Measurements from ENCODE around the gene FAAP20. TPM values are rescaled to one million over a fixed set of nuclear protein-coding genes. Genes with fewer than 3 reads are reported as not detected.

The FAAP20 gene
- total and polyA plus RNA-seq, 4 donors: 49.0 to 124 (median 60.5) TPM

DNA sequence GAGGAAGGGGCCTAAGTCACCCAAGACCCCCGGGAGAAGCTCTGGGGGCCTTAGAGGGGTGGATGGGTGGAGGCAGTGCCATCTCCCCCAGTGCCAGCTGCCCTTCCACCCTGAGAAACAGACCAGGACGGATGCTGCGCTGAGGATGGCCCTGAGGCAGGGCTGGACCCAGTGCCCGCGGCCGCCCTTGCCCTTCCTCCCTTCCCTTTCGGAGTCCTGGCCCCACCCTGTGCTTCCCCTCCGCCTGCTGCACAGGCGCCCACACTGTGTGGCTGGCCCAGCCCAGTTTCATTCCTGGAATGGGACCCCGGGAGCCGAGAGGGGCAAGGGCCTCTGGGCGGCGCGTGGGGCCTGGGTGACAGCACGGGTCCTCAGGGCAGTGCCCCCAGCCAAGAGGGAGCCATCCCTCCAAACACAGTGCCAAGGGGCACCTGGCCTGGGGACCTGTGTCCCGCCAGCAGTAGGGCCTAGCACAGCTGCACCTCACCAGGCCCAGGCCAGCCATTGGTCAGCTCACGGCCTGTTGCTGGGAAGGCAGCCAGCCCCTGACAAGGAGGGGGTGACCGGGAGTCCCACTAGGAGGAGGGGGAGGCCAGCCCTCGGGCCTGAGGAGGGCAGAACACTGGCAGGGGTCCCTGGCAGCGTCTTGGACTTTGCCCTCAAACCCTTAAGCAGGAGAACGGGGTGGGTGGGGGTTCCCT lies 20.1 kb upstream of the FAAP20 start:
- Histone ChIP-seq H3K36me3 (ENCODE audit: control insufficient read depth in 1 of 2, insufficient read depth in 2 of 2, low read length in 1 of 2) (no peaks in the 10 kb centered on the region), H3K9me3 (ENCODE audit: control insufficient read depth, low read length) (no peaks in the 10 kb centered on the region), H3K27ac (ENCODE audit: low read depth in 1 of 2, low read length in 2 of 2) (peak overlapping the region; percentile 96 to 99), H3K4me3 (ENCODE audit: low read length in 2 of 2) (no peak overlapping the region), H3K4me1 (ENCODE audit: control insufficient read depth in 1 of 2, insufficient read depth in 2 of 2, low read length in 2 of 2) (peaks cover 0 to 2% of the 10 kb centered on the region in 2 donors), H3K27me3 (ENCODE audit: control insufficient read depth in 1 of 2, insufficient read depth in 2 of 2, low read length in 1 of 2) (no peaks in the 10 kb centered on the region)
- DNase-seq: peak; percentile 74 to 85
- intact Hi-C loops (cut with DNase I): loop anchor here in 1 of 2 donors (1.0 kb wide), 1 partner anchor 13 kb away; no protein-coding TSS in a partner anchor
- WGBS, 2 donors: 22% methylated on average over 18 to 21 of the region's 21 CpGs
- ATAC-seq (ENCODE audit: low FRiP score): peak; percentile 3

DNA sequence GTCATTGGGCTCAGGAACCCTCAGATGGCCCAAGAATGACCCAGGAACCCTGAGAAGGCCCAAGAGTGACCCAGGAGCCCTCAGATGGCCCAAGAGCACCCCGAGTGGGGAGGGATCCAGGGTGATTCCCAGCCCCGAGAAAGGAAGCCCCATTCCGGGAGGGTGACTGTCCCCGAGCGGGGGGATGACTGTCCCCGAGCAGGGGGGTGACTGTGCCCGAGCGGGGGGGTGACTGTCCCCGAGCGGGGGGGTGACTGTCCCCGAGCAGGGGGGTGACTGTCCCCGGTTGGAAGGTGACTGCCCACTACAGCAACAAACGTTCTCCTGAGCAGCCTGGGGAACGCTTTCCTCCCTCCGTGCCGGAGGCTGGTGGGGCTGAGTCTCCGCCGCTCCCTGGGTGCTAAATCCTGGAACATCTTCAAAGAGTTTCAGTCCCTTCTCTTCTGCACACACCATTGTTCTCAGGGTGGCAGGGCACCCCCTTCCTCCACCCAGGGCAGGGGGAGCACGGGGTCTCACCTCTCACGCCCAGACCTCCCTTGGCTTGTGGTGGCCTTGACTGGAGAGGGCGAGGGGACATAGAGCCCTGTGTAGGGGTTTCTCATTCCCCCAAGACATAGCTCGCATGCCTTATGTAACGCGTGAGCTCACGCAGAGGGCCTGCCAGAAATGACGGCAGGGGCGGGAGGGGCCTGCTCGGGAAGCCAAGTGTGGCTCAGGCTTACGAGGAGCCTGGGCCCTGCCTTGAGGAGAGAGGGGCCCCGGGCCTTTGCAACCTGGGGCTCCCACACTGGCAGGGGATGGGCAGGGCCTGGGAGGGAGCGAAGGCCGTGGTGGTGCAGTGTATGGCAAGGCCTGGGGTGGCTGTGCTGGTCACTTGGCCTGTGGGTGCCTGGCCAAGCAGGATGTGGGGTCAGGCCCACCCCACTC lies 19.3 kb upstream of the FAAP20 start:
- peak overlapping the region; percentile 96 to 99 for H3K27ac ChIP-seq (ENCODE audit: low read depth in 1 of 2, low read length in 2 of 2)
- no peaks in the 10 kb centered on the region for H3K27me3 ChIP-seq (ENCODE audit: control insufficient read depth in 1 of 2, insufficient read depth in 2 of 2, low read length in 1 of 2)
- WGBS, 2 donors: 2 to 7% methylated on average over 27 to 32 of the region's 32 CpGs
- H3K4me1 ChIP-seq (ENCODE audit: control insufficient read depth in 1 of 2, insufficient read depth in 2 of 2, low read length in 2 of 2): peaks cover 0 to 2% of the 10 kb centered on the region in 2 donors
- intact Hi-C loops (cut with DNase I): loop anchor here in 1 of 2 donors (2.0 kb wide), 1 partner anchor 13 kb away; no protein-coding TSS in a partner anchor
- DNase-seq (peak; percentile 91 to 96), ATAC-seq (ENCODE audit: low FRiP score) (peak; percentile 85)
- no peaks in the 10 kb centered on the region for H3K9me3 ChIP-seq (ENCODE audit: control insufficient read depth, low read length)
- no peaks in the 10 kb centered on the region for H3K36me3 ChIP-seq (ENCODE audit: control insufficient read depth in 1 of 2, insufficient read depth in 2 of 2, low read length in 1 of 2)
- no peak overlapping the region for H3K4me3 ChIP-seq (ENCODE audit: low read length in 2 of 2)

DNA sequence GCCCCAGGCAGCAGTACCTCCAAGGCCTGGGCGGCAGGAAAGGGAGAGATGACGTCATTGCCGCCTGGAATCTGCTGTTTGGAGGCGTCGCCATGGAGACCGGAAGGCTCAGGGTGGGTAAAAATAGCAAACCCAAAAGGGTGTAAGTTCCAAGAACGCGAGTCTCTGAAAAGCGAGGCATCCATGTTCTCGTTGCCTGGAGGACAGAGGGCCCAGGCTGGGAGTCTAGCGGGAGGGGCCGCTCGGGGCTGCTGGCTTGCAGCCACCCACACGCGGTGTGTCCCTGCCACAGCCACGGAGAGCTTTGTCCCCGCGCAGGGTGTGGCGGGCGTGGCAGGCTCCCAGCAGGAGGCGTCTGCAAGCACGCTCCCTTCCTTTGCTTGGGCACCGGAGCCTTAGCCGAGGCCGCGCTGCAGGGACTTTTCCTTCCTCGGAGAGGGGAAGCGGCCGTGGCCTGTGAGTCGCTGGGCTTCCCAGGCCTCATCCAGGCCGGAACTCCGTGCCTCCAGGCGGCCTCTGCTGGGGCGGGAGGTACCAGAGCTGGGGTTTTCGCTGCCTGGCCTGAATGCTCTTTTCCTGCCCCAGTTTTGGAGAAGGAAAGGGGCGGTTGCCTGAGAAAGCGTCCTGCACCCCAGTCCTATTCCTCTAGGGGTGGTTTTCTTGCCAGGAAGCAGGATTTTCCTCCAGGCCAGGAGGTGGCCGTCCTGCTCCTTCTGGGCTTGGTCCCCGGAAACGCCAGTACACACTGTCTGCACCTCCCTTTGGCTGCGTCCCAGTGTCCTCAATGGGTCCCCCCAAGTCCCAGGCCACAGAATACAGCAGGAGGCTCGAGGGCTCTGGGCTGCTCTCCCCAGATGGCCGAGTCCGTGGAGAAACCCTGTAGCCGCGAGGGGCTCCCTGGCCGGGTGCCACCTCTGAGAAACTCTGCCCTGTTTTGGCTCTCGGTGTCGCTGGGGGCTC lies 18.2 kb upstream of the FAAP20 start:
- Histone ChIP-seq H3K27ac (ENCODE audit: low read depth in 1 of 2, low read length in 2 of 2) (peak overlapping the region; percentile 98 to 99), H3K9me3 (ENCODE audit: control insufficient read depth, low read length) (no peaks in the 10 kb centered on the region), H3K4me1 (ENCODE audit: control insufficient read depth in 1 of 2, insufficient read depth in 2 of 2, low read length in 2 of 2) (peaks cover 0 to 2% of the 10 kb centered on the region in 2 donors), H3K36me3 (ENCODE audit: control insufficient read depth in 1 of 2, insufficient read depth in 2 of 2, low read length in 1 of 2) (no peaks in the 10 kb centered on the region), H3K27me3 (ENCODE audit: control insufficient read depth in 1 of 2, insufficient read depth in 2 of 2, low read length in 1 of 2) (no peaks in the 10 kb centered on the region), H3K4me3 (ENCODE audit: low read length in 2 of 2) (no peak overlapping the region)
- 1 to 2% methylated on average over 46 to 49 of the region's 49 CpGs for WGBS, 2 donors
- ATAC-seq (ENCODE audit: low FRiP score): peak; percentile 64
- peak; percentile 96 to 97 for DNase-seq
- intact Hi-C loops (cut with DNase I): loop anchor here in 1 of 2 donors (2.0 kb wide), 1 partner anchor 14 kb away; no protein-coding TSS in a partner anchor

DNA sequence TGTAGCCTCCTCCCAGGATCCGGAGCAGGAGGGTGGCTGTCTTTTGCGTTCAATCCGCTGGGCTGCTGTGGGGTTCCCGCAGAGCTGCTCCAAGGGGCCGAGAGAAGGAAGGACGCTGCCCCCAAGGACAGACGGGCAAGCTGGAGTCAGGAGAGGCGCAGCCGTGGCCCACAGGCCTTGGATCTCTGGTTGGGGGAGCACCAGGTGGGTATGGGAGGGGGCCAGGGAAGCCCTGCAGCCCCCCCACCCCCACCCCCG lies 17.6 kb upstream of the FAAP20 start:
- Histone ChIP-seq H3K27ac (ENCODE audit: low read depth in 1 of 2, low read length in 2 of 2) (peak overlapping the region; percentile 94 to 98), H3K4me3 (ENCODE audit: low read length in 2 of 2) (no peak overlapping the region), H3K36me3 (ENCODE audit: control insufficient read depth in 1 of 2, insufficient read depth in 2 of 2, low read length in 1 of 2) (no peaks in the 10 kb centered on the region), H3K9me3 (ENCODE audit: control insufficient read depth, low read length) (no peaks in the 10 kb centered on the region), H3K27me3 (ENCODE audit: control insufficient read depth in 1 of 2, insufficient read depth in 2 of 2, low read length in 1 of 2) (no peaks in the 10 kb centered on the region), H3K4me1 (ENCODE audit: control insufficient read depth in 1 of 2, insufficient read depth in 2 of 2, low read length in 2 of 2) (peaks cover 0 to 2% of the 10 kb centered on the region in 2 donors)
- 3 to 9% methylated on average over 10 of the region's 10 CpGs for WGBS, 2 donors
- DNase-seq (peak in 1 of 2 donors; percentile 61), ATAC-seq (ENCODE audit: low FRiP score) (no peak)
- intact Hi-C loops (cut with DNase I): loop anchor here in 1 of 2 donors (2.0 kb wide), 1 partner anchor 15 kb away; no protein-coding TSS in a partner anchor

DNA sequence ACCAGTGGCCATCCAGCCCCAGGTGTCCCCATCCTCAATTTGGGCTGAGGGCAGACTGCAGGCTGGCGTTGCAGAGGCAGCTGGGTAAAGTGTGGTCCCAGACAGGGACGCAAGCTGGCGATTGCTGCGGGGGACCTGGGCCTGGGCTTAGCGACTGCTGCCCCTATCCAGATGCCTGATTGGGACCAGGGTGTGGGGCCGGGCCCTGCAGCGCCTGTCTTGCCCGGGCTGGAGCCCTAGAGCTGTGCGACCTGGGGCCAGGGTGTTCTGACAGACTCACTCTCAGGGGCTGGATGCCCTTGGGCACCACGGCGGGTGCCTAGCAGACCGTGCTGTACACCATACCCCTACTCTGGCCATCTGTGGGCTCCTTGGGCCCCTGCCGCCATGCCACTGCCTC lies 16.2 kb upstream of the FAAP20 start:
- Histone ChIP-seq H3K27me3 (ENCODE audit: control insufficient read depth in 1 of 2, insufficient read depth in 2 of 2, low read length in 1 of 2) (no peaks in the 10 kb centered on the region), H3K9me3 (ENCODE audit: control insufficient read depth, low read length) (no peaks in the 10 kb centered on the region), H3K4me3 (ENCODE audit: low read length in 2 of 2) (no peak overlapping the region), H3K36me3 (ENCODE audit: control insufficient read depth in 1 of 2, insufficient read depth in 2 of 2, low read length in 1 of 2) (no peaks in the 10 kb centered on the region), H3K27ac (ENCODE audit: low read depth in 1 of 2, low read length in 2 of 2) (peak overlapping the region in 1 of 2 donors; percentile 4), H3K4me1 (ENCODE audit: control insufficient read depth in 1 of 2, insufficient read depth in 2 of 2, low read length in 2 of 2) (peaks cover 0 to 2% of the 10 kb centered on the region in 2 donors)
- 91 to 92% methylated on average over 13 of the region's 13 CpGs for WGBS, 2 donors
- peak in 1 of 2 donors; percentile 77 for DNase-seq
- ATAC-seq (ENCODE audit: low FRiP score): no peak
- intact Hi-C loops (cut with DNase I): no loop called here

DNA sequence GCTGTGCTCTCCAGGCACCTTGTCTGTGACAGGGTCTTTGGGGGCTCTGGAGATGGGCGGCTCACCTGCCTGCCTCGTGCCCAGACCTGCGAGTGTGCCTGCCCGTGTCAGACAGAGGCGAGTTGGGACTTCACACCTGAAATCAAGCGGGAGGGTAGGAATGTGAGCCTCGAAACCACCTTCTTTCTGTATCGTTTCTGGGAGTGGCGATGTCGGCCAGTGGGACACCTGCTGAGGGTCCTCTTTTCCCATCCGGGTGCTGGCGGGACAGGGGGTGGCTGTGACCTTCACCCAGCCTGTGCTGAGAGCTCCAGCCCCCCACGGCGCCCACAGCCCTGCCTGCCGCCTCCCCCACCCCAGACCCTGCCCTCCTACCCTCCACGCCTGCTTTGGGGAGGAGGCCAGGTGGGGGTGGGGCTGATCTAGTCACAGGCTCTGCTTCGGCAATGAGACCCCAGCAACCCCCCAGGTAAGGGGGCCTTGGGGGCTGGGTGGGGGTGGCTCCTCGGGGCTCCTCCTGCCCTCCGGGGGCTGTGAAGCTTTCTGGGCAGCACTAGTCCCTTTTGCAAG lies 15.6 kb upstream of the FAAP20 start:
- ATAC-seq (ENCODE audit: low FRiP score): no peak
- DNase-seq: no peak
- peaks cover 0 to 2% of the 10 kb centered on the region in 2 donors for H3K4me1 ChIP-seq (ENCODE audit: control insufficient read depth in 1 of 2, insufficient read depth in 2 of 2, low read length in 2 of 2)

DNA sequence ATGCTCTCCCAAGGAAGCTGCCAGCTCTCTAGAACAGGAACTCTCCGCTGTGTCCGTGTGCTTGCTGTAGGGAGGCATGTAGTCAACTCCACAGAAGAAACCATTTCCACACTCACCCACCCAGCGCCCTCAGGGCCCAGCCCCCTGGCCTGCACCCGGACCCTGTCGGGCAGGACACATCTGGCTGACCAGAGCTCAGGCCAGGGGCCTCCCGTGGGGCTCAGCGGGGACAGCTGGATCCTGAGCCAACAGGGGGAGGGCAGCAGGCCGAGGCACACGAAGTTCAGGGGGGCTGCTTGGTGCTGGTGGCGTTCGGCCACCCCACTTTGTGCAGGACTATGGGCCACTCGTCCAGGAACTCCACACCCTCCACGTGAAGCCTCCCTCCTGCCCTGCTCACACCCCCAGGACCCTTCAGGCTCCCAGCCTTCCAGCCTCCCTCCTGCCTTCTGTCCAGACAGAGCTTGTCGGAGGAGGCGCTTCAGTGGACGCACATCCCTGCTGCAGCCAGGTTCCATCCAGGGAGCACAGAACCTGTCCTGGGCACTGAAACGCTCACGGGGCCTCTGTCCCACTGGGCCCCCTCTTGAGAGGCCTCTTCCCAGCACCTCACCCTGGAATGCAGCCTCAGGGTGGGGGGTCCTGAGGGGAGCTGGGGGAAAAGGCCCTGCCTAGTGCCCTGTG lies 15.0 kb upstream of the FAAP20 start:
- Histone ChIP-seq H3K36me3 (ENCODE audit: control insufficient read depth in 1 of 2, insufficient read depth in 2 of 2, low read length in 1 of 2) (no peaks in the 10 kb centered on the region), H3K4me3 (ENCODE audit: low read length in 2 of 2) (no peak overlapping the region), H3K9me3 (ENCODE audit: control insufficient read depth, low read length) (no peaks in the 10 kb centered on the region), H3K27ac (ENCODE audit: low read depth in 1 of 2, low read length in 2 of 2) (peak overlapping the region; percentile 50 to 51), H3K27me3 (ENCODE audit: control insufficient read depth in 1 of 2, insufficient read depth in 2 of 2, low read length in 1 of 2) (no peaks in the 10 kb centered on the region), H3K4me1 (ENCODE audit: control insufficient read depth in 1 of 2, insufficient read depth in 2 of 2, low read length in 2 of 2) (peaks cover 0 to 2% of the 10 kb centered on the region in 2 donors)
- DNase-seq (no peak), ATAC-seq (ENCODE audit: low FRiP score) (no peak)
- intact Hi-C loops (cut with DNase I): loop anchor here in 1 of 2 donors (5.0 kb wide), 1 partner anchor 33 kb away; no protein-coding TSS in a partner anchor
- 24 to 28% methylated on average over 18 of the region's 18 CpGs for WGBS, 2 donors

More for the DNA sequence above, 15.6 kb upstream of the FAAP20 start:
- intact Hi-C loops (cut with DNase I): no loop called here
- Histone ChIP-seq H3K9me3 (ENCODE audit: control insufficient read depth, low read length) (no peaks in the 10 kb centered on the region), H3K36me3 (ENCODE audit: control insufficient read depth in 1 of 2, insufficient read depth in 2 of 2, low read length in 1 of 2) (no peaks in the 10 kb centered on the region), H3K4me3 (ENCODE audit: low read length in 2 of 2) (no peak overlapping the region), H3K27ac (ENCODE audit: low read depth in 1 of 2, low read length in 2 of 2) (peak overlapping the region; percentile 50 to 51), H3K27me3 (ENCODE audit: control insufficient read depth in 1 of 2, insufficient read depth in 2 of 2, low read length in 1 of 2) (no peaks in the 10 kb centered on the region)
- 79 to 80% methylated on average over 19 of the region's 19 CpGs for WGBS, 2 donors
